GM12801 (cell line): ENCODE measurements around the gene MATN3.

ENCODE experiments used
- TF ChIP-seq, protein P1 (sequence below): IDR thresholded peaks from one replicate; pipeline ENCODE4 v1.5.1; 2011; ENCODE audit warnings: control low read depth; ENCODE audit not compliant: insufficient read length; ENCODE audit errors: extremely low read depth

MATN3 gene

DNA sequence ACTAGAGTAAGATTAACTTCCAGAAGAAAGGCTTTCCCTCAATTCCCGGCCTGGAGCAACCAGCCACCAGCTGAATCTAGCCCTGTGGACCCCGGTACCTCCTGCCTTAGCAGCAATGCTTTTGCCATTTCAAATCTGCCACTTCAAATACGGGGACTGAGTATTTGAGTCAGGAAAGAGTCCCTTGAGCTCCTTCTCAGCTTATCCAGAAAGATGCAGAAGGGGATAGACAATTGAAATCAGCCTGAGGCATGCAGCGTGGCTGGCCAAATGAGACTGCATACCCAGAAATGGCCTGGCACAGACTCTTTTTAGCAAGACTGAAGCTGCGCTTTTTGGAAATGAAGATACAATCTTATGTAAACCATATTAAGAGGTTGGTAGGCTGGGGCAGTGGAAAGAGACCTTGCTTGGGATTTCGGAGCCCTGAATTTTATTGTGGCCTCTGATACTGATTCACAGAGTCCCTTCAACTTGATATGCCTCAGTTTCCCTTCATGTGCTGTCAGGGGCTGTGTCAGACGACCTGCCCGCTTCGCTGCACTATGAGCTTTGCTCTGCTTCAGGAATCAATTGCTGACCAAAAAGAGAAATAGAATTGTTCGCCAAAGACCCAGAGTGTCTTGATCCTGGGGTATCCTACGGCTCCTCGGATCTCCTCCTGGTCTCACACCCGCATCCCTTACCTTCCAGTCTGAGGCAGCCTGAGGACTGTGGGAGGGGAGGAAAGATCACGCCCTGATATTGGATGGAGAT lies 1.0 kb downstream of the MATN3 start:
- TF ChIP-seq, protein P1, sequence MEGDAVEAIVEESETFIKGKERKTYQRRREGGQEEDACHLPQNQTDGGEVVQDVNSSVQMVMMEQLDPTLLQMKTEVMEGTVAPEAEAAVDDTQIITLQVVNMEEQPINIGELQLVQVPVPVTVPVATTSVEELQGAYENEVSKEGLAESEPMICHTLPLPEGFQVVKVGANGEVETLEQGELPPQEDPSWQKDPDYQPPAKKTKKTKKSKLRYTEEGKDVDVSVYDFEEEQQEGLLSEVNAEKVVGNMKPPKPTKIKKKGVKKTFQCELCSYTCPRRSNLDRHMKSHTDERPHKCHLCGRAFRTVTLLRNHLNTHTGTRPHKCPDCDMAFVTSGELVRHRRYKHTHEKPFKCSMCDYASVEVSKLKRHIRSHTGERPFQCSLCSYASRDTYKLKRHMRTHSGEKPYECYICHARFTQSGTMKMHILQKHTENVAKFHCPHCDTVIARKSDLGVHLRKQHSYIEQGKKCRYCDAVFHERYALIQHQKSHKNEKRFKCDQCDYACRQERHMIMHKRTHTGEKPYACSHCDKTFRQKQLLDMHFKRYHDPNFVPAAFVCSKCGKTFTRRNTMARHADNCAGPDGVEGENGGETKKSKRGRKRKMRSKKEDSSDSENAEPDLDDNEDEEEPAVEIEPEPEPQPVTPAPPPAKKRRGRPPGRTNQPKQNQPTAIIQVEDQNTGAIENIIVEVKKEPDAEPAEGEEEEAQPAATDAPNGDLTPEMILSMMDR = no peak

DNA sequence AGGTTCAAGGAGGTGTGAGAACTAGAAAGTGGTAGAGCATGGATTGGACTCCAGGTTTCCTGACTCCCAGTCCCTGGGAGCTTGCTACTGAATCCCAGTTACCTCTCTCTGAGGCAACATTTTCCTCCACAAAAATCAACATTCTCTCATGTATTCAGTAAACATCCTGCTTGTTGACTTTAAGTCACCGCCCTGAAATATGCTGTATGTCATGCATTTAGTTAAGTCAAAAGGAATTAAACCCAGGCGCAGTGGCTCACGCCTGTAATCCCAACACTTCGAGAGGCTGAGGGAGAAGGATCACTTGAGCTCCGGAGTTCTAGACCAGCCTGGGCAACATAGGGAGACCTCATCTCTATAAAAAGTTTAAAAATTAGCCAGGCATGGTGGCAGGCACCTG lies 3.8 kb downstream of the MATN3 start:
- TF ChIP-seq, protein P1 = no peak

DNA sequence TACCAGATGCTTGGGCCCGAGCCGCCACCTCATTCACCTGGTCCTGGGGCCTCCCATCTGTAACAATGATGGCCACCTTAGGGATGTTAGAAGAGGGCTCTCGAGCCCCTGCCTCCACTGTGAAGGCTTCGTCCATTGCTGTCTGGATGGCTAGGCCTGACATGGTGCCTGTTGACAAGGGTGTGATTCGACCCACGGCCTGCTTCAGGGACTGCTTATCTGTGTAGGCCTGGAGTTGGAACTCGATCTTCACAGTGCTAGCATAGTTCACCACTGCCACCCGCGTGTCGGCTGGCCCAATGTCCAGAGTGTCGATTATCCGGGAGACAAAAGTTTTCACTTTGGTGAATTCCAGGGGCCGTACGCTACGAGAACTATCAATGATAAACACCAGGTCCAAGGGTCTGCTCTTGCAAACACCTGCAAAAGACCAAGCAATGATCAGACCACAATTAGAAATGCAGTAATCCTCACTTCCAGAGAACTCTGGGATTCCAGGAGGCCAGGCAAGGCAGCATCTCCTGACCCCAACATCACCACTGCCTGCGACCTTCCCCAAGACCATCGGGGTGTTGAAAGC lies 6.5 kb downstream of the MATN3 start:
- TF ChIP-seq, protein P1 = no peak

DNA sequence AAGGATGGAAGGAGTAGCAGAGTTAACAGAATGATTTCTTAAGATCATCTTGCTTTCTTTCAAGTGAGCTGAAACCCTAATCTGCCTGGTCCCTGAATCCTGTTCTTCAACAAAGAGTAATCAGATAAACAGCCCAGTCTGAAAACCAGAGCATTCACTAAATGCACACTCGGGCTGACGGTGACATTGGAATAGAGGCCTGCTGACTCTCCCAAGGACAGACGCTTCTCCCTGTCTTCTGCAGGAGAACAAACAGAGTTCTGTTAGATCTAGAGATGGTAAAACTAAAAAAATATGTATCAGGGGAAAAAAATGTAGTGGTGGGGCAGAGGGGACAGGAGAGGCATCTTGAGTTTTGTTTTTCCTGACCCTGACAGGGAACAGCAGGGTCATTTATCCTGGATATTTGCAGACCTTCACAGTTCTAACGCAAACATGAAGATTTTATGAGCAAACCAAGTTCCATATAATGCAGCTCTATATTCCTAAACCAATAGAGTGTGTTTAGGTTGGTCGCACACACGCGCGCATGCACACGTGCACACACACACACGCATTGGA lies 7.3 kb downstream of the MATN3 start:
- TF ChIP-seq, protein P1 = no peak

DNA sequence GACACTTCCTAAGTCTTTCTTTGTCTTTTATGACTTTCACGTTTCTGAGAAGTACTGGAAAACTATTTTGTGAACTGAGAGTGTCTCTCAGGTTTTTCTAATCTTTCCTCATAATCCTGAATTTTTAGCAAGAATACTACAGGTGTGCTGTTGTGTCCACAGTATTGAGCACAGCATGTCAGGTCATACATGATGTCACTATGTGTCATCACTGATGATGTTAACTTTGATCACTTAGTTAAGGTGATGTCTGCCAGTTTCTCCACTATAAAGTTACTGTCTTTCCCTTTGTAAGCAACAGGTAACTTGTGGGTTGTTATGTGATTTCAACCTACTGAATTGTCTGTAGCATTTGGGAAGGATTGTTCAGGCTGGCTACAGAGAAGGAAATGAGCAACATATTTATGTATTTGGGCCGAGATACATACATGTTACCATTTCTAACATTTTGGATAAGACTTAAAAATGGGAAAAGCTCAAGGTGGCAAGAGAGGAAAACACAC lies 11.1 kb downstream of the MATN3 start:
- TF ChIP-seq, protein P1 = no peak

DNA sequence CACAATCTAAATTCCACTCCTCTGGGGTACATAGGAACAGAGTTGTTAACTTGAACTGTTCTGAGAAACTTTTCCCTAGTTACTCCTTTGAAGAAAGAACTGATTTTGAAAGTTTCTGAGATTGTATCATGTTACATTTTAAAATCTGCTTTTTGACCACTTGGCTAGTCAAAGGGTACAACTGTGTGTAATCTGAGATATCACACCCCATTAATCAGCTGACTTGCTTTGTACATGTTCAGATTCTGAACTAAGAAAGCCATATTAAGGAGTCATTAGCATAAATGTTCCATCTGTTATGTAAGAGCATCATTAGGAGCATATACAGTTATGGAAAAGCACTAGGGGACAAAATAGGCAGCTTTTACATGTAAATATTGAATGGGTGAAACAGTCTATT lies 18.7 kb downstream of the MATN3 start:
- TF ChIP-seq, protein P1 = no peak

DNA sequence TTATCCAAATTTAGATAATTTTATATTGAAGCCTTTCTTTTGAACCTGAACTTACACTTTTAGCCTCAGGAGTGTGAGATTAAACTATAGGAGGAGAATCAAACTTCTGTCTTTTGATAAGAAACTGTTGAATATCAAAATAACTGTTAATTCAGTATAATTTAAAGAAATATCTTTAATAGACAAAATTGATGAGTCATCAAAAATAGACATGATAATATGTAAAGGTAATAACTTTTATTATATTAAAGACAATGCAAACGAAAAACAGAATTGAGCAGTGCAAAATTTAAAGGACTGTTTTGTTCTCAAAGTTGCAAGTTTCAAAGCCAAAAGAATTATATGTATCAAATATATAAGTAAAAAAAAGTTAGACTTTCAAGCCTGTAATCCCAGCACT lies 20.6 kb downstream of the MATN3 start:
- TF ChIP-seq, protein P1 = no peak
